Parathyroid adenoma (tissue), 2 donors: Measurements from ENCODE around the gene ZCCHC2.

Experiments used
- H2AFZ ChIP-seq: fragments of 300-600 bp; sonication (generic); one replicate; pipeline ENCODE4 v1.7.0; 2017; ENCODE audit warnings: antibody characterized with exemption, mild to moderate bottlenecking
- H3K27ac ChIP-seq: fragments of 300-600 bp; sonication (generic); one replicate; pipeline ENCODE4 v1.7.0; 2017
- H3K27me3 ChIP-seq: fragments of 300-600 bp; sonication (generic); one replicate; pipeline ENCODE4 v1.7.0; 2017; ENCODE audit warnings: low read length; ENCODE audit not compliant: control insufficient read depth, insufficient read depth
- H3K36me3 ChIP-seq: fragments of 300-600 bp; sonication (generic); one replicate; pipeline ENCODE4 v1.7.0; 2017; ENCODE audit warnings: low read length; ENCODE audit not compliant: control insufficient read depth, insufficient read depth
- H3K4me1 ChIP-seq: fragments of 300-600 bp; sonication (generic); one replicate; pipeline ENCODE4 v1.7.0; 2017; ENCODE audit warnings: control low read depth
- H3K4me2 ChIP-seq: fragments of 300-600 bp; sonication (generic); one replicate; pipeline ENCODE4 v1.7.0; 2017; ENCODE audit warnings: low read length
- H3K4me3 ChIP-seq: fragments of 300-600 bp; sonication (generic); one replicate; pipeline ENCODE4 v1.7.0; 2017; ENCODE audit warnings: low read depth, low read length
- H3K79me2 ChIP-seq: fragments of 300-600 bp; sonication (generic); one replicate; pipeline ENCODE4 v1.7.0; 2017; ENCODE audit warnings: control low read depth
- H3K9ac ChIP-seq: fragments of 300-600 bp; sonication (generic); one replicate; pipeline ENCODE4 v1.7.0; 2017; ENCODE audit warnings: mild to moderate bottlenecking
- H3K9me3 ChIP-seq: fragments of 300-600 bp; sonication (generic); one replicate; pipeline ENCODE4 v1.7.0; 2017; ENCODE audit warnings: low read length; ENCODE audit not compliant: control insufficient read depth
- CTCF ChIP-seq: fragments of 300-600 bp; sonication (generic); IDR thresholded peaks from one replicate; pipeline ENCODE4 v1.7.0; 2017; ENCODE audit warnings: antibody characterized with exemption, mild to moderate bottlenecking
- donor health status: primary hyperparathyroidism.

The ZCCHC2 gene

GRCh38 chr18:62531078-62531477 is 8.3 kb downstream of the ZCCHC2 start:
- H3K36me3 ChIP-seq, result no peaks in the 10 kb centered on the region
- H3K4me2 ChIP-seq, result no peak overlapping the region
- H3K27ac ChIP-seq, result no peak overlapping the region
- H3K27me3 ChIP-seq, result no peaks in the 10 kb centered on the region
- H3K9ac ChIP-seq, result no peak overlapping the region
- H2AFZ ChIP-seq, result no peak overlapping the region
- H3K9me3 ChIP-seq, result no peaks in the 10 kb centered on the region
- H3K79me2 ChIP-seq, result peaks cover 49% of the 10 kb centered on the region
- TF ChIP-seq CTCF, result no peak
- no peak overlapping the region for H3K4me3 ChIP-seq
- peaks cover 9% of the 10 kb centered on the region for H3K4me1 ChIP-seq

- Histone ChIP-seq H2AFZ (no peak overlapping the region), H3K27ac (no peak overlapping the region), H3K4me2 (no peak overlapping the region), H3K27me3 (no peaks in the 10 kb centered on the region), H3K9me3 (no peaks in the 10 kb centered on the region), H3K4me3 (no peak overlapping the region), H3K36me3 (no peaks in the 10 kb centered on the region), H3K9ac (no peak overlapping the region), H3K4me1 (peaks cover 9% of the 10 kb centered on the region), H3K79me2 (peaks cover 52% of the 10 kb centered on the region)
- TF ChIP-seq CTCF, result no peak
Observed at GRCh38 chr18:62531931-62532330, 9.1 kb downstream of the ZCCHC2 start.

GRCh38 chr18:62536005-62536404 is 13.2 kb downstream of the ZCCHC2 start:
- no peak for TF ChIP-seq CTCF
- Histone ChIP-seq H3K27ac (no peak overlapping the region), H2AFZ (no peak overlapping the region), H3K27me3 (no peaks in the 10 kb centered on the region), H3K4me1 (peaks cover 9% of the 10 kb centered on the region), H3K4me2 (no peak overlapping the region), H3K9ac (no peak overlapping the region), H3K4me3 (no peak overlapping the region), H3K9me3 (no peaks in the 10 kb centered on the region), H3K79me2 (peaks cover 46% of the 10 kb centered on the region), H3K36me3 (no peaks in the 10 kb centered on the region)

- no peak for TF ChIP-seq CTCF
- Histone ChIP-seq H3K9me3 (no peaks in the 10 kb centered on the region), H3K27me3 (no peaks in the 10 kb centered on the region), H2AFZ (no peak overlapping the region), H3K79me2 (peaks cover 46% of the 10 kb centered on the region), H3K27ac (no peak overlapping the region), H3K4me1 (peaks cover 9% of the 10 kb centered on the region), H3K9ac (no peak overlapping the region), H3K4me3 (no peak overlapping the region), H3K36me3 (no peaks in the 10 kb centered on the region), H3K4me2 (no peak overlapping the region)
Observed at GRCh38 chr18:62537042-62537894, 14.4 kb downstream of the ZCCHC2 start.

- no peak for TF ChIP-seq CTCF
- peaks cover 41% of the 10 kb centered on the region for H3K79me2 ChIP-seq
- no peak overlapping the region for H3K27ac ChIP-seq
- H3K4me2 ChIP-seq, result no peak overlapping the region
- H3K9me3 ChIP-seq, result no peaks in the 10 kb centered on the region
- no peak overlapping the region for H2AFZ ChIP-seq
- H3K9ac ChIP-seq, result no peak overlapping the region
- H3K36me3 ChIP-seq, result no peaks in the 10 kb centered on the region
- H3K4me1 ChIP-seq, result peaks cover 9% of the 10 kb centered on the region
- no peaks in the 10 kb centered on the region for H3K27me3 ChIP-seq
- no peak overlapping the region for H3K4me3 ChIP-seq
Observed at GRCh38 chr18:62537946-62538345, 15.1 kb downstream of the ZCCHC2 start.
